Measurements from ENCODE around the gene PRDM4.

The PRDM4 gene

GRCh38 chr12:107760809-107761501 lies at the start of gene PRDM4:
TSS of gene PRDM4 (minus strand) at chr12:107761137. CDS start at chr12:107760515, 622 bp downstream.
- in situ Hi-C loops (cut with MboI; ENCODE audit: low pct_unique_long_range_greater_than_20kb, low sequenced_read_pairs): loop anchor here (25.0 kb wide), 1 partner anchor 126 kb away; no protein-coding TSS in a partner anchor
- DNase-seq: peak; percentile 95

DNA sequence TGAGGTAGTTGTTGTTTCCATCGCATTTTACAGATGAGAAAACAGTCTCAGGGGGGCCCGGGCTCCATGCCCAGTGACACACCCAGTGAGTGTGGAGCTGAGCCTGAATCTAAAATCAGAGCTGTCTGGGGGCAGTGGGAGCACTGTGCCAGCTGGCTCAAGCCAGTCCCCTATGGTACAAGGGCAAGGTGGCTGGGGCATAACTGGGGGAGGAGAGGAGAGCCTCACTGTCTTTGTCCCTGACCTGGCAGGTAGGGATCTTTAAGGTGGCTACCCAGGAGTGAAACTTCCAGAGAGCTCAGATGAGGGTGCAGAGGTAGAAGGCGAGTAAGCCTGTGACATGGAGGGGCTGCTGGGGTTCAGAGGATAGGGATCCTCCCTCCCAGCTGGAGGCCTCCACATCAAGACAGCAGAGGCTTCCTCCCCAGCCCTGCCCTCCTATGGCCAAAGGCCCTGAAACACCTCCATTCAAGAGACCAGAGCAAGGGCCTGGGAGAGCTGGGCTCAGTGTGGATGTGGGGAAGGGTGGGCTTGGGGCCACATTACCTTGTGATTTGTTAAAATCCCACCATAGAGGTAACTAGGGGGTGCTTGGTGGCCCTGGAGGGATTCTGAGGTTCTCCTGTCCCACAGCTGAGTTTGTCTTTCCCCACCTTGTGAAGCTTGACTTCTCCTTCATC lies 46.7 kb upstream of the PRDM4 start:
- in situ Hi-C loops (cut with MboI; ENCODE audit: low pct_unique_long_range_greater_than_20kb, low sequenced_read_pairs): no loop called here
- no peak for DNase-seq

- no peak for DNase-seq
- in situ Hi-C loops (cut with MboI; ENCODE audit: low pct_unique_long_range_greater_than_20kb, low sequenced_read_pairs): no loop called here
Measured at GRCh38 chr12:107805488-107806180, 44.7 kb upstream of the PRDM4 start.

DNA sequence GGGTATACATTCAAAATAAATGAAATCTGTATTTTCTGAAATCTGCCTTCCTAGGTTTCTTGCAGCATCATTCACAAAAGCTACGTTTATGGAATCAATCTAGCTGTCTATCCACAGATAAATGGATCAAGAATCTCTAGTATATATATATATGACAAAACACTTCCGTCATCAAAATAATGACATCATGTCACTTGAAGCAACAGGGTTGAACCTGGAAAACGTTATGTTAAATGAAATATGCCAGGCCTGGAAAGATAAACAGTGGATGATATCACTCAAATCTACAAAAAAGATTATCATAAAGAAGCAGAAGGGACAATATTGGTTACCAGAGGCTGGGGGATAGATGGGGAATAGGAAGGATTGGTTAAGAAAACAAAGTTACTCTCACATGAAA lies 42.2 kb upstream of the PRDM4 start:
- in situ Hi-C loops (cut with MboI; ENCODE audit: low pct_unique_long_range_greater_than_20kb, low sequenced_read_pairs): no loop called here
- no peak for DNase-seq

GRCh38 chr12:107801150-107801549 lies 40.2 kb upstream of the PRDM4 start:
- DNase-seq: no peak

DNA sequence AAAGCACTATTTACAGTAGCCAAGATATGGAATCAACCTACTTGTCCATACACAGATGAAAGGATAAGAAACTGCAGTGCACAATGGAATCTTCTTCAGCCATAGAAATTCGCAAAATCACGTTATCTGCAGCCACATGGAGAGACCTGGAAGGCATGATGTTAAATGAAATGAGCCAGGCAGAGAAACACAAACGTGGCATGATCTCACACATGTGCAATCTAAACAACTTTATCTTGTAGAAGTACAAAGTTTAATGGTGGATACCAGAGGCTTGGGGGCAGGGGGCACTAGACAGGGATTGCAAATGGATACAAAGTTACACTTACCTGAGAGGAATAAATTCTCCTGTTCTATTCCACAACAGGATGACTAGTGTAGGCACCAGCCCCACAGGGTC lies 37.6 kb upstream of the PRDM4 start:
- DNase-seq: no peak
- in situ Hi-C loops (cut with MboI; ENCODE audit: low pct_unique_long_range_greater_than_20kb, low sequenced_read_pairs): no loop called here

More at GRCh38 chr12:107801150-107801549, 40.2 kb upstream of the PRDM4 start:
- in situ Hi-C loops (cut with MboI; ENCODE audit: low pct_unique_long_range_greater_than_20kb, low sequenced_read_pairs): no loop called here

- in situ Hi-C loops (cut with MboI; ENCODE audit: low pct_unique_long_range_greater_than_20kb, low sequenced_read_pairs): no loop called here
- no peak for DNase-seq
Measured at GRCh38 chr12:107794451-107794850, 33.5 kb upstream of the PRDM4 start.

GRCh38 chr12:107791465-107792089 lies 30.6 kb upstream of the PRDM4 start:
- in situ Hi-C loops (cut with MboI; ENCODE audit: low pct_unique_long_range_greater_than_20kb, low sequenced_read_pairs): no loop called here
- DNase-seq: no peak

GRCh38 chr12:107788690-107789458 lies 27.9 kb upstream of the PRDM4 start:
- no peak for DNase-seq
- in situ Hi-C loops (cut with MboI; ENCODE audit: low pct_unique_long_range_greater_than_20kb, low sequenced_read_pairs): no loop called here

DNA sequence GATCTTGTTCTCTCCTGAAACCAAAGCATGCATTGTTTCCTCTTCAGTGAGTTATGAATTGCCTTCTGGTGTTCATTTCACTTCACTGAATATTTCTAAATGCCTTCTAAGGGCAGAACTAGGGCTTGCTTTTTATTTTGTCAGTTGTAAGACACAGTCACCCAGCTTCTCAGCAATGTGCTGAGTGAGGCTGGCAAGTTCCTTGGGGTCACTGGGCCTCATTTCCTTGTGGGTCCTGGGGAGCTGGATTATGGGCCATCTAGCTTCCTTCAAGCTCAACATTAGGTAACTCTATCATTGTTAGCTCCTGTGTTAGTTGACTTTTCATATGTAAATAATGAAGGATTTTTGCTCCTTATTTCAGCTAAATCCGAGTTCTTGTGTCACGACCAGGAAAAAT lies 27.3 kb upstream of the PRDM4 start:
- DNase-seq: no peak
- in situ Hi-C loops (cut with MboI; ENCODE audit: low pct_unique_long_range_greater_than_20kb, low sequenced_read_pairs): no loop called here

GRCh38 chr12:107783406-107784376 lies 22.8 kb upstream of the PRDM4 start:
- peak; percentile 57 for DNase-seq
- in situ Hi-C loops (cut with MboI; ENCODE audit: low pct_unique_long_range_greater_than_20kb, low sequenced_read_pairs): no loop called here

DNA sequence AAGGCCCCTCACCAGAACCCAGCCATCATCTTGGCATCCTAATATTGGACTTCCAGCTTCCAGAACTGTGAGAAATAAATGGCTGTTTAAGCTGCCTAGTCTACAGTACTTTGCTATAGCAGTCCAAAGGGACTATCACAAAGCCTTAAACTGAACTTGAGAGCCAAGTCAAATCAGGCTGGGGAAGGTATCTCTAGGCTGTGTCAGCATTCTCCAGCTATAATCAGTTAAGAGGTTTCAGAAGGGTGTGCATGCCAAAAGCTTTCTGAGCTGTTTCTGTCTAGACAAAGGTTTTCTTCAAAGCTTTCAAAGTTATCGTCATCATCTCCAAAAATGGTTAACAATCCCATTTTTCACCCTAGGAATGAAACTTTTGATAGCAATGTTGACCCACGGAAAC lies 21.1 kb upstream of the PRDM4 start:
- in situ Hi-C loops (cut with MboI; ENCODE audit: low pct_unique_long_range_greater_than_20kb, low sequenced_read_pairs): no loop called here
- no peak for DNase-seq

- no peak for DNase-seq
- in situ Hi-C loops (cut with MboI; ENCODE audit: low pct_unique_long_range_greater_than_20kb, low sequenced_read_pairs): no loop called here
Measured at GRCh38 chr12:107780298-107780697, 19.4 kb upstream of the PRDM4 start.

DNA sequence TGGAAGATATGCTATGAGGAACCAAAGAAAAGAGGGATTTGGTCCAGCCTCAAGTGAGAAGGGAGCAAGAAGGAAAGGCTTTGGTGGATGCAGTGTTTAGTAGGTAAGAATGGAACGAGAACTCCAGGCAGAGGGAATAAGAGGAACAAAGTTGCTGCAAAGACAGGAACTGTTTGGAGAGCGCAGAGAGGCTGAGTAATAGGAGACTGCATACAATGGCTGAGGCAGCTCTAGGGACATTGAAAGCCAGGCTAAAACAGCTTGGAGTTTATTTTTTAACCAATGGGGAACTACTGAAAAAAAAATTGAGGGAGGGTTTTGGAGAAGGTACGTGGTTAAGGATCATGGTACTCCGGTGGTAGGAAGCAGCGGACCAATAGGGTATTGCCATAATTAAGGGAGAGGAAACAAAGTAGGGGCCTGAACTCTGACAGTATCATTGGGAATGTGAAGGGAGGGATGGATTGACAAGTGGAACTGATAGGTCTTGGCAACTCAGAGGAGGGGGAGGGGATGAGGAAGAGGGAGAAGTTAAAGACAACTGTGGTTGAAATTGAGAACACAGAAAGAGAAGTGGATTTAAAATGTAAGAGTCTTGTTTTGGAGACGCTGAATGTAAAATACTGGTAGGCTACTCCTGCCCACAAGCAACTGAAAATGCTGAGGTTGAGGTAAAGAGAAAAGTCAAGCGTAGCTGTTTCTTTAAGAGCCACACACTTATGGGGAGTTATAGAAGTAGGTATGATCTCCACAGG lies 18.3 kb upstream of the PRDM4 start:
- DNase-seq: peak; percentile 72
- in situ Hi-C loops (cut with MboI; ENCODE audit: low pct_unique_long_range_greater_than_20kb, low sequenced_read_pairs): no loop called here

DNA sequence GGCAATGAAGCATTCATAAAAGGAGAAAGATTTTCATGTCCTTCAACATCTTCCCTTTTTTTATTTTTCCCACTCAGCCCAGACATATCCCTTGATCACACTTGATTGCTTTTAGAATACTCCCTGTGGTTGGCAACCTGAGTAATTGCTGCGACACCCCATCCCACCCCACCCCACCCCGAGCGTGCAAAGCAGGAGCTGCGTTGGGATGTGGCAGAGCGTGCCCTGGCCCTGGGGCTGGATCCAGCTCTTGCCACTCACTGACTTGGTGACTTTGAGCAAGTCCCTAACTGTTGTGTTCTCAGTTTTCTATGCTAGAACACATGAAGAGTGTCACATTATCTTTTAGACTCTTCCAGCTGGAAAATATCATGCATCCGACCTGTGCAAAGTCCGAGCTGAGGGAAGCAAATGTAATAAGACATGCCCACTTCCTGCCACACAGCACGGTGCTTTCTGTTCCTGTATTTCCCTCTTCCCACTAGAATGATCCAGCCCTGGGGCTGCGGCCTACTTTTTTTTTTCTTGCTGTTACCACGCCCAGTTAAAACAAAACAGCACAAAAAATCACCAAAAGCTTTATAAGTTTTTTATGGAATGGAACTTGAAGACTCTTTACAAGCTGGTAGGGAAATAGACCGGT lies 17.6 kb upstream of the PRDM4 start:
- peak; percentile 53 for DNase-seq
- in situ Hi-C loops (cut with MboI; ENCODE audit: low pct_unique_long_range_greater_than_20kb, low sequenced_read_pairs): no loop called here

DNA sequence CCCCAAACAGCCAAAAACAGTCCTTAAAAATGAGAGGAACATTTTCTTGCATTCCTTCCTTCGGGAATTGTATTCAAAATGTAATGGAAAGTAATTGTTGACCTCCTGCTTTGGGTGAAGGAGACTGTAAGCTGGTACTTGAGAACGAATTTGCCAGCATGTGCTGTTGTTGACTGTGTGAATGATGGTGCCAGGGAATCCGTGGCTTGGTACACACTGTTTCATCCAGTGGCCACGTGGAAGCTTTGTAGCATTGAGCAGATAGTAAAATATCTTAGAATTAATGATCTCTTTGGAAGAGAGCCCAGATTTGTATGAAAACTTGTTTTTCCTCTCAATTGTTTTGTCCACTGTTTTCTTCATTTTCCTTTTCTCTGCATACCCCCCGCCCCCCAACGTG lies 15.2 kb upstream of the PRDM4 start:
- no peak for DNase-seq
- in situ Hi-C loops (cut with MboI; ENCODE audit: low pct_unique_long_range_greater_than_20kb, low sequenced_read_pairs): no loop called here

Measured in KBM-7 (cell line).